HEK293 (cell line): ENCODE results near the gene ZNF350.
A peak's percentile ranks its signal among the peaks of the same experiment; 100 is the strongest.

ENCODE experiments used
- CTCF ChIA-PET: fragments of 350-600 bp; formaldehyde crosslinking; extraction: SDS; loops from one replicate; lab custom pipeline; 2021; ENCODE audit warnings: antibody characterized with exemption; lab: Yijun Ruan, JAX
- POLR2A ChIA-PET: fragments of 300-600 bp; formaldehyde crosslinking; extraction: SDS; loops from one replicate; lab custom pipeline; 2020; ENCODE audit warnings: antibody characterized with exemption, inconsistent platforms; lab: Yijun Ruan, JAX
- H3K27ac ChIP-seq: fragments of 200-500 bp; sonication (Bioruptor generic); 2 replicates; pipeline ENCODE4 v1.5.1; 2014; ENCODE audit warnings: low read depth, low read length, control low read depth, inconsistent platforms; ENCODE audit errors: extremely low read depth
- H3K36me3 ChIP-seq, 2 experiments: fragments of 200-500 bp in 1 of 2; sonication (Bioruptor generic) in 1 of 2; 1 replicate in 1 of 2; 2 replicates in 1 of 2; pipeline ENCODE4 v1.5.1; 2014 to 2017; ENCODE audit warnings: inconsistent platforms in 2 of 2, low read length in 2 of 2; ENCODE audit not compliant: control insufficient read depth in 2 of 2, insufficient read depth in 1 of 2
- H3K4me1 ChIP-seq: fragments of 200-500 bp; sonication (Bioruptor generic); 2 replicates; pipeline ENCODE4 v1.5.1; 2014; ENCODE audit warnings: mild to moderate bottlenecking, low read length, inconsistent platforms; ENCODE audit not compliant: control insufficient read depth, insufficient read depth
- H3K4me3 ChIP-seq: 2 replicates; pipeline ENCODE4 v1.5.1; 2011; ENCODE audit warnings: low read depth, mild to moderate bottlenecking, control low read depth, low read length, moderate library complexity
- H3K9me3 ChIP-seq: fragments of 200-500 bp; sonication (Bioruptor generic); 2 replicates; pipeline ENCODE4 v1.5.1; 2014; ENCODE audit warnings: low read depth, low read length, inconsistent platforms; ENCODE audit not compliant: control insufficient read depth, insufficient read depth
- INSM2 ChIP-seq: fragments of 450-650 bp; formaldehyde crosslinking; IDR thresholded peaks from 2 replicates; pipeline ENCODE4 v1.5.1; 2016; ENCODE audit warnings: missing biosample characterization, missing genetic modification characterization
- KLF16 ChIP-seq: fragments of 450-650 bp; formaldehyde crosslinking; IDR thresholded peaks from 2 replicates; pipeline ENCODE4 v1.5.1; 2017; ENCODE audit warnings: missing biosample characterization, missing genetic modification characterization
- KLF8 ChIP-seq: fragments of 450-650 bp; formaldehyde crosslinking; IDR thresholded peaks from 2 replicates; pipeline ENCODE4 v1.5.1; 2016; ENCODE audit warnings: missing biosample characterization, missing genetic modification characterization
- KLF9 ChIP-seq: fragments of 450-650 bp; formaldehyde crosslinking; IDR thresholded peaks from 2 replicates; pipeline ENCODE4 v1.5.1; 2016; ENCODE audit warnings: missing biosample characterization, missing genetic modification characterization, low read depth
- OVOL3 ChIP-seq: fragments of 450-650 bp; formaldehyde crosslinking; IDR thresholded peaks from 2 replicates; pipeline ENCODE4 v1.5.1; 2016; ENCODE audit warnings: missing biosample characterization, missing genetic modification characterization
- SP3 ChIP-seq: fragments of 450-650 bp; formaldehyde crosslinking; IDR thresholded peaks from 2 replicates; pipeline ENCODE4 v1.5.1; 2016; ENCODE audit warnings: missing biosample characterization, missing genetic modification characterization
- TCF7L2 ChIP-seq: IDR thresholded peaks from 2 replicates; pipeline ENCODE4 v1.6.1; 2011; ENCODE audit warnings: low read depth, mild to moderate bottlenecking, inconsistent platforms, low read length, moderate library complexity, borderline replicate concordance
- TRIM28 ChIP-seq: IDR thresholded peaks from 2 replicates; pipeline ENCODE4 v1.6.1; 2011; ENCODE audit warnings: low read length, control low read depth, borderline replicate concordance
- ZBTB10 ChIP-seq: fragments of 450-650 bp; formaldehyde crosslinking; IDR thresholded peaks from 2 replicates; pipeline ENCODE4 v1.5.1; 2016; ENCODE audit warnings: missing biosample characterization, missing genetic modification characterization
- ZNF155 ChIP-seq: fragments of 450-650 bp; formaldehyde crosslinking; IDR thresholded peaks from 2 replicates; pipeline ENCODE4 v1.5.1; 2016; ENCODE audit warnings: missing biosample characterization, missing genetic modification characterization
- ZNF18 ChIP-seq: fragments of 450-650 bp; formaldehyde crosslinking; IDR thresholded peaks from 2 replicates; pipeline ENCODE4 v1.5.1; 2016; ENCODE audit warnings: missing biosample characterization, missing genetic modification characterization
- ZNF184 ChIP-seq: fragments of 450-650 bp; IDR thresholded peaks from 2 replicates; pipeline ENCODE4 v1.5.1; 2018; ENCODE audit warnings: missing biosample characterization, mild to moderate bottlenecking, missing genetic modification characterization
- ZNF19 ChIP-seq: fragments of 450-650 bp; formaldehyde crosslinking; IDR thresholded peaks from 2 replicates; pipeline ENCODE4; 2016; ENCODE audit warnings: missing biosample characterization, missing genetic modification characterization, low read depth
- ZNF239 ChIP-seq: fragments of 450-650 bp; formaldehyde crosslinking; IDR thresholded peaks from 2 replicates; pipeline ENCODE4 v1.5.1; 2016; ENCODE audit warnings: missing biosample characterization, missing genetic modification characterization
- ZNF335 ChIP-seq: fragments of 450-650 bp; formaldehyde crosslinking; conservative IDR thresholded peaks from 2 replicates; pipeline ENCODE4 v1.5.1; 2016; ENCODE audit warnings: missing biosample characterization, missing genetic modification characterization
- ZNF350 ChIP-seq: fragments of 450-650 bp; formaldehyde crosslinking; IDR thresholded peaks from 2 replicates; pipeline ENCODE4 v1.5.0; 2017; ENCODE audit warnings: missing biosample characterization, mild to moderate bottlenecking, missing genetic modification characterization
- ZNF404 ChIP-seq: fragments of 450-650 bp; formaldehyde crosslinking; IDR thresholded peaks from 2 replicates; pipeline ENCODE4 v1.5.1; 2017; ENCODE audit warnings: missing biosample characterization, missing genetic modification characterization
- ZNF426 ChIP-seq: fragments of 450-650 bp; formaldehyde crosslinking; IDR thresholded peaks from 2 replicates; pipeline ENCODE4 v1.5.1; 2017; ENCODE audit warnings: missing biosample characterization, missing genetic modification characterization, mild to moderate bottlenecking, inconsistent platforms, moderate library complexity
- ZNF48 ChIP-seq: fragments of 450-650 bp; formaldehyde crosslinking; IDR thresholded peaks from 2 replicates; pipeline ENCODE4 v1.5.1; 2016; ENCODE audit warnings: missing biosample characterization, missing genetic modification characterization
- ZNF558 ChIP-seq: fragments of 450-650 bp; formaldehyde crosslinking; IDR thresholded peaks from 2 replicates; pipeline ENCODE4 v1.5.1; 2016; ENCODE audit warnings: missing biosample characterization, missing genetic modification characterization
- ZNF610 ChIP-seq: fragments of 450-650 bp; formaldehyde crosslinking; IDR thresholded peaks from 2 replicates; pipeline ENCODE4 v1.5.1; 2016; ENCODE audit warnings: missing biosample characterization, missing genetic modification characterization, borderline replicate concordance
- ZNF639 ChIP-seq: fragments of 450-650 bp; formaldehyde crosslinking; IDR thresholded peaks from 2 replicates; pipeline ENCODE4 v1.5.1; 2016; ENCODE audit warnings: missing biosample characterization, missing genetic modification characterization
- ZNF660 ChIP-seq: fragments of 450-650 bp; IDR thresholded peaks from 2 replicates; pipeline ENCODE4 v1.5.1; 2018; ENCODE audit warnings: missing biosample characterization, mild to moderate bottlenecking, missing genetic modification characterization
- ZNF707 ChIP-seq: fragments of 450-650 bp; formaldehyde crosslinking; IDR thresholded peaks from 2 replicates; pipeline ENCODE4 v1.5.1; 2016; ENCODE audit warnings: missing biosample characterization, missing genetic modification characterization
- ZNF76 ChIP-seq: fragments of 450-650 bp; formaldehyde crosslinking; IDR thresholded peaks from 2 replicates; pipeline ENCODE4; 2016; ENCODE audit warnings: low read depth, missing biosample characterization, missing genetic modification characterization, borderline replicate concordance
- ZNF837 ChIP-seq: fragments of 450-650 bp; formaldehyde crosslinking; IDR thresholded peaks from 2 replicates; pipeline ENCODE4 v1.5.1; 2016; ENCODE audit warnings: missing biosample characterization, missing genetic modification characterization
- ZSCAN30 ChIP-seq: fragments of 450-650 bp; IDR thresholded peaks from 2 replicates; pipeline ENCODE4 v1.5.1; 2018; ENCODE audit warnings: missing biosample characterization, mild to moderate bottlenecking, missing genetic modification characterization, moderate library complexity
- ZXDB ChIP-seq: fragments of 450-650 bp; formaldehyde crosslinking; IDR thresholded peaks from 2 replicates; pipeline ENCODE4 v1.5.1; 2016; ENCODE audit warnings: missing biosample characterization, missing genetic modification characterization

ZNF350 gene

DNA sequence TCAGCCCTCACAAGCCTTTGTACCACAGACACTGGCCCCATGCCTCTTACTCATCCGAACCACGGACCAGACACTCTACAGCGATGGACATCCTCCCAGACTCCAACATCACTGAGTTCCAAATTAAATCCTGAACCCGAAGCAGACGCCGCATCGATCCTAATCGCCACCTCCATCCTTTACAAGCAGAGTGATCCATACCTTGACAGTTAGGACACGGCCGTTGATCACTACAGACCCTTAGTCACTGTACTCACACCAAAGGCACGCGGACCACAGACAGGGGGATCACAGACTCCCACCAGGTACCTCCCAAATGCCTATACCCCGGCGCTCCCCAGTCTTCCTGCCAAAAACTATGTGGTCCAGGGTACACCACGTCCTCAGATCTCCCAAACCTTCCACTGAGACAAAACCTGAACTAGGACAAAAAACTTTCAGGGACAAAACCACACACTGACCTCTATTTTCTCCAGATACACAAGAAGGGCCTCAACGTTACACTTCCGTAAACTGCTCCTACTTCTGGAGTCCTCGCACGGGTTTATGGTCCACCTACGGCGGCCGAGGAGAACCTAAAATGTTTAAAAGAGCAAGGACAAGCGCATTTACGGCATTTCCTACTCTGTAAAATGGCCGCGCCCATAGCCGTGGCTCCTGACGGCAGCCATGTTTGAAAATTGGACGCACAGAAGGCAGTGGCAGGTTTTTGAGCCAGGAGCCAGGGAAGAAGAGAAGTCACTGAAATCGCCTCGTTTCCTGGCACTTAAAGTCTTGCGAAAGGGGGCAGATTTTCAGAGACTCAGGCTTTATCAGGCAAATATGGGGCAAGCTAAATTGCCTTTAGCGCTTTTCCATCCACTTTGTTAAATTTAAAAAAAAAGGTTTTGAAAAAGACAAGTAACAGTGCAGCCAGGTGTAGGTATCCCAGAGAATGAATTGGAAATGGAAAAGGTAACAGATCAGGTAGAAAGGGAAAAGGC is at the start of gene ZNF350:
Gene ZNF350 (minus strand): TSS at position 532 of the 983 bp plus-strand sequence. CDS start 12,480 bp downstream, outside the sequence.
- POLR2A ChIA-PET: no interaction called here
- CTCF ChIA-PET: interaction anchor here (0.9 kb wide), 1 partner anchor 21 kb away, joined by 3 read pairs; no protein-coding TSS in a partner anchor
- Histone ChIP-seq H3K27ac (no peak within 1 kb of the TSS), H3K36me3 (no peaks in the 10 kb centered on the region), H3K9me3 (0 out of 2 replicates have a peak, but pooled peaks cover 4% of the 10 kb centered on the region), H3K4me1 (no peaks in the 10 kb centered on the region), H3K4me3 (peak within 1 kb of the TSS; percentile 94)
- TF ChIP-seq ZNF239 (tag by site-specific recombination) (no peak), ZSCAN30 (tag by site-specific recombination) (peak; percentile 76; the same call in 1 of the 2 replicates), ZNF18 (tag by site-specific recombination) (peak; percentile 67), KLF9 (tag by site-specific recombination) (no peak), INSM2 (tag by site-specific recombination) (no peak), ZNF660 (peak; percentile 95), ZNF426 (tag by site-specific recombination) (no peak), ZNF610 (tag by site-specific recombination) (0 out of 2 replicates have a peak, but pooled peaks have one; percentile 45), ZNF184 (tag by site-specific recombination) (no peak), KLF16 (no peak), ZNF48 (tag by site-specific recombination) (no peak), ZNF350 (peak; percentile 89), ZNF404 (no peak), KLF8 (tag by site-specific recombination) (0 out of 2 replicates have a peak, but pooled peaks have one; percentile 33), ZNF76 (tag by site-specific recombination) (peak; percentile 91), ZNF335 (tag by site-specific recombination) (peak; percentile 99), ZNF19 (no peak), ZNF155 (tag by site-specific recombination) (no peak), ZBTB10 (tag by site-specific recombination) (0 out of 2 replicates have a peak, but pooled peaks have one; percentile 29), ZNF707 (tag by site-specific recombination) (no peak), ZNF837 (tag by site-specific recombination) (no peak), ZNF558 (tag by site-specific recombination) (peak; percentile 37; the same call in 1 of the 2 replicates), ZNF639 (peak; percentile 74; the same call in 1 of the 2 replicates), SP3 (tag by site-specific recombination) (peak; percentile 68), ZXDB (peak; percentile 90), OVOL3 (tag by site-specific recombination) (no peak), TCF7L2 (peak; percentile 82; the same call in 1 of the 2 replicates), TRIM28 (peak; percentile 86; the same call in 1 of the 2 replicates)
